NCI-H1048 (cell line): Measurements from ENCODE around the gene SEZ6L.

Experiments used
- DNase-seq: peaks from one replicate; lab custom pipeline; 2025; lab: John Stamatoyannopoulos, UW

Gene SEZ6L

GRCh38 chr22:26428515-26429457 is 259.5 kb downstream of the SEZ6L start, which contains the start of gene ASPHD2:
Gene ASPHD2 (plus strand): TSS chr22:26429260. CDS start chr22:26433616, 4,356 bp downstream.
- DNase-seq = no peak

GRCh38 chr22:26429458-26430286 is 260.4 kb downstream of the SEZ6L start:
- no peak for DNase-seq

GRCh38 chr22:26430600-26430999 is 261.3 kb downstream of the SEZ6L start:
- no peak for DNase-seq

- no peak for DNase-seq
Observed at GRCh38 chr22:26431261-26431995, 262.2 kb downstream of the SEZ6L start.

- DNase-seq = no peak
Observed at GRCh38 chr22:26432619-26433311, 263.5 kb downstream of the SEZ6L start.
